Measurements from ENCODE around the gene LEUTX.

The LEUTX gene

DNA sequence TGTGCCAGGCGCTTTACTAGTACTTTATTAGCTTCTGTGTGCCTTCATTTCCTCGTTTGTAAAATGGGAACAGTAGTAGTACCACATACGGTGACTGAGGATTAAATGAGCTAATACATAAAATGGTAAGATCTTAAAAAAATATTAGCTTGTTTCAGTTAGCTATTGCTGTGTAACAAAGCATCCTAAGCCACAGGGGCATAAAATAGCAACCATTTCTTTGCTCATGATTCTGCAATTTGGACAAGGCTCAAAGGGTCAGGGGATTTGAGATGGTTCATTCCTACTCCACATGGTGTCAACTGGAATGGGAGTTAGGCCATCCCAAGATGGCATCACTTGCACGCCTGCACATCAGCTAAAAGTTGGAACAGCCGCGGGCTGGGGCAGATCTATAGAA lies 42.0 kb downstream of the LEUTX start:
- H3K9ac ChIP-seq: no peak overlapping the region

DNA sequence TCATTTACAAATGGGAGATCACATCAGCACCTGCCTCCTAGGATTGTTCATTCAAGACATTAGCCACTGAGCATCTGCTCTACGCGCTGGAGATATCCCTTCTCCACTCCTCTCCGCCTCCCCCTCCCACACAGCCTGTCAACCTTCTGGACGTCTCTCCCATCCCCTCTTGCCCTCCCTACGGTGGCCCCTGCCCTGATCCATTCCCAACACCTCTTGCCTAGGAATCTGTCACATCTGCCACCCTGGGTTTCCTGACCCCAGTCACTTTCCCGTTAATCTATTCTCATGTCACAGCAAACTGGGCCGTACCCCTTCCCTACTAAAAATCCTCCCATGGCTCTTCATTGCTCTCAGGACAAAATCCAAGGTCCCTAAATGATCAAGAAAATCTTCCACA lies 45.0 kb downstream of the LEUTX start:
- peak overlapping the region; percentile 66; the same call in 1 of the 2 replicates for H2AFZ ChIP-seq (ENCODE audit: low read depth)
- TF ChIP-seq, protein P1, sequence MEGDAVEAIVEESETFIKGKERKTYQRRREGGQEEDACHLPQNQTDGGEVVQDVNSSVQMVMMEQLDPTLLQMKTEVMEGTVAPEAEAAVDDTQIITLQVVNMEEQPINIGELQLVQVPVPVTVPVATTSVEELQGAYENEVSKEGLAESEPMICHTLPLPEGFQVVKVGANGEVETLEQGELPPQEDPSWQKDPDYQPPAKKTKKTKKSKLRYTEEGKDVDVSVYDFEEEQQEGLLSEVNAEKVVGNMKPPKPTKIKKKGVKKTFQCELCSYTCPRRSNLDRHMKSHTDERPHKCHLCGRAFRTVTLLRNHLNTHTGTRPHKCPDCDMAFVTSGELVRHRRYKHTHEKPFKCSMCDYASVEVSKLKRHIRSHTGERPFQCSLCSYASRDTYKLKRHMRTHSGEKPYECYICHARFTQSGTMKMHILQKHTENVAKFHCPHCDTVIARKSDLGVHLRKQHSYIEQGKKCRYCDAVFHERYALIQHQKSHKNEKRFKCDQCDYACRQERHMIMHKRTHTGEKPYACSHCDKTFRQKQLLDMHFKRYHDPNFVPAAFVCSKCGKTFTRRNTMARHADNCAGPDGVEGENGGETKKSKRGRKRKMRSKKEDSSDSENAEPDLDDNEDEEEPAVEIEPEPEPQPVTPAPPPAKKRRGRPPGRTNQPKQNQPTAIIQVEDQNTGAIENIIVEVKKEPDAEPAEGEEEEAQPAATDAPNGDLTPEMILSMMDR (conservative IDR thresholded peaks at IDR 0.05; ENCODE audit: low read depth, low read length): no peak
- no peak overlapping the region for H3K27ac ChIP-seq
- no peaks in the 10 kb centered on the region for H3K36me3 ChIP-seq (ENCODE audit: insufficient read depth)
- no peaks in the 10 kb centered on the region for H3K79me2 ChIP-seq (ENCODE audit: insufficient read depth, low read depth)
- no peaks in the 10 kb centered on the region for H3K27me3 ChIP-seq (ENCODE audit: insufficient read depth, low read depth)
- H3K9ac ChIP-seq: peak overlapping the region; percentile 52; the same call in 1 of the 2 replicates
- H3K4me3 ChIP-seq (IDR thresholded peaks at IDR 0.05; ENCODE audit: insufficient read depth, low read depth, low read length): no peak overlapping the region
- no peaks in the 10 kb centered on the region for H4K20me1 ChIP-seq (ENCODE audit: insufficient read depth)
- H3K4me1 ChIP-seq (ENCODE audit: low read depth, poor library complexity, severe bottlenecking): peaks cover 9% of the 10 kb centered on the region
- peak overlapping the region; percentile 65 for H3K4me2 ChIP-seq

More for the DNA sequence above, 42.0 kb downstream of the LEUTX start:
- no peaks in the 10 kb centered on the region for H3K79me2 ChIP-seq (ENCODE audit: insufficient read depth, low read depth)
- peaks cover 8% of the 10 kb centered on the region for H3K4me1 ChIP-seq (ENCODE audit: low read depth, poor library complexity, severe bottlenecking)
- H3K27me3 ChIP-seq (ENCODE audit: insufficient read depth, low read depth): no peaks in the 10 kb centered on the region
- H3K4me2 ChIP-seq: no peak overlapping the region
- TF ChIP-seq, protein P1 (conservative IDR thresholded peaks at IDR 0.05; ENCODE audit: low read depth, low read length): no peak
- H3K4me3 ChIP-seq (IDR thresholded peaks at IDR 0.05; ENCODE audit: insufficient read depth, low read depth, low read length): no peak overlapping the region
- H2AFZ ChIP-seq (ENCODE audit: low read depth): no peak overlapping the region
- H3K36me3 ChIP-seq (ENCODE audit: insufficient read depth): no peaks in the 10 kb centered on the region
- no peak overlapping the region for H3K27ac ChIP-seq
- no peaks in the 10 kb centered on the region for H4K20me1 ChIP-seq (ENCODE audit: insufficient read depth)

DNA sequence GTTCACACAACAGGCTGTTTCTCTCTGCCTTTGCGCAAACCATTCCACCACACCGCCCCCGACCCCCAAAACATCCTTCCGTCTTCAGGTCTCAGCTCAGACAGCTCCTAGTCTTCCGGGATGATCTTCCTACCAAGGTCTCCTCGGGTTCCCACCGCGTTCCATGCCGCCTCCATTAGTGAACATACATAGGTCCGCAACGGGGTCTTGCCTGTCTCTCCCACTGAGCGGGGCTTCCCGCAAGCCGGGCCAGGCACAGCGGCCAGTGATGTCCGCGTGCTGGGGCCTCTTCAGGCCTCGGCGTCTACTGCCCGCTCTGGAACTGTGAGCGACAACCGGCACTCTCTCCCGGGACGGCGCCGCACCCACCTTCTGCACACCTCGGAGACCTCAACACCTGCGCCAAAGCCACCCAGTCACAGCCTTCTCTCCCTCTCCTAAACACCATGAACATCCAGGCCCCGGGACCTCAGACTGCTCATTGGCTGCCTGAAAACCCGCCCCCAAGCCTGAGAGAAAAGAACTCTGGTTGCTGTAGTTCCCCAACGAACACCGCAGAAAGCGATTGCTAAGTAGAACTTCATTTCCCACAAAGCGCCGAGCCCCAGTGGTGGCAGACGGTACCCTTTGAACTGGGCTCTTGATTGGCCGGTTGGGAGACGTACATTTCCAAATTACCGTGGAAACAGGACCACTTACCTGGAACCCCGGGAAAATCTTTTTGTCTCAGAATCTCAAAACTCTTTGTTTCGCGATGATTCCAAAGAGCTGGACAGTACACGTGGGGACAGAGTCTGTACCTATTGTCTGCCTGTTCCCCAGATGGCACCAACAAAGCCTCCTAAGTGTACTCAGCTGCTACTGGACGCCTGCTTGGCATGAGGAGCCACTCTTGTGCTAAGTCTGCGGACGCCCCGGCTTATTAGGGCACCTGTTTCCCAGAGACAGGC lies 45.8 kb downstream of the LEUTX start:
- Histone ChIP-seq H3K27me3 (ENCODE audit: insufficient read depth, low read depth) (no peaks in the 10 kb centered on the region), H3K27ac (peak overlapping the region; percentile 38), H3K4me1 (ENCODE audit: low read depth, poor library complexity, severe bottlenecking) (peaks cover 14% of the 10 kb centered on the region), H3K4me3 (IDR thresholded peaks at IDR 0.05; ENCODE audit: insufficient read depth, low read depth, low read length) (no peak overlapping the region), H3K4me2 (peak overlapping the region; percentile 65), H4K20me1 (ENCODE audit: insufficient read depth) (no peaks in the 10 kb centered on the region), H3K36me3 (ENCODE audit: insufficient read depth) (no peaks in the 10 kb centered on the region), H3K79me2 (ENCODE audit: insufficient read depth, low read depth) (no peaks in the 10 kb centered on the region), H3K9ac (peak overlapping the region; percentile 52; the same call in 1 of the 2 replicates), H2AFZ (ENCODE audit: low read depth) (peak overlapping the region; percentile 66)
- TF ChIP-seq, protein P1 (conservative IDR thresholded peaks at IDR 0.05; ENCODE audit: low read depth, low read length): no peak

DNA sequence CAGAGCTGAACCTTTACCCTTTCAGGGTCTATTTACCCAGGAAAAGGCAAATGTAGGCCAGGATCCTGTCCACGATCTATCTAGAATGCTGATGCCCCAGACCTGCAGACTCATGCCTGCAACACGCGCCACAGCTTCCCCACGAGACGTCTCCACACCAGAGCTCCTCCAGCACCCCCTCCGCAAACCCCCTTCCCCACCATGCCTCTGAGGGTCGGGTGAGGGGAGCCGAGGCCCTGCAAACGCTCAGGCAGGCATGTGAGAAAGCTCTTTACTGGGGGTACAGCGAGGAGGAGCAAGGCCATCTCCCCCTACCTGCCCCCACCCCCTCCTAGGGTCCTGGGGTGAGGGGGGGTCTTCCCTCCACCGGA lies 46.4 kb downstream of the LEUTX start:
- no peak overlapping the region for H3K9ac ChIP-seq
- H3K36me3 ChIP-seq (ENCODE audit: insufficient read depth): no peaks in the 10 kb centered on the region
- H3K27ac ChIP-seq: peak overlapping the region; percentile 38
- no peaks in the 10 kb centered on the region for H3K27me3 ChIP-seq (ENCODE audit: insufficient read depth, low read depth)
- no peaks in the 10 kb centered on the region for H4K20me1 ChIP-seq (ENCODE audit: insufficient read depth)
- peaks cover 14% of the 10 kb centered on the region for H3K4me1 ChIP-seq (ENCODE audit: low read depth, poor library complexity, severe bottlenecking)
- H3K79me2 ChIP-seq (ENCODE audit: insufficient read depth, low read depth): no peaks in the 10 kb centered on the region
- H3K4me2 ChIP-seq: no peak overlapping the region; the same call in 1 of the 2 replicates
- H3K4me3 ChIP-seq (IDR thresholded peaks at IDR 0.05; ENCODE audit: insufficient read depth, low read depth, low read length): no peak overlapping the region
- TF ChIP-seq, protein P1 (conservative IDR thresholded peaks at IDR 0.05; ENCODE audit: low read depth, low read length): no peak
- peak overlapping the region; percentile 66; the same call in 1 of the 2 replicates for H2AFZ ChIP-seq (ENCODE audit: low read depth)

Data from KMS-11 (cell line).